MCF 10A (cell line): ENCODE measurements around the gene HCFC1. TPM values are rescaled to one million over a fixed set of nuclear protein-coding genes. Genes with fewer than 3 reads are reported as not detected.
A peak's percentile ranks its signal among the peaks of the same experiment; 100 is the strongest.

Experiments used
- BruUV-seq: library from RNA; stranded (reverse); fragments of 400-500 nt; replicated peaks from 2 replicates; lab custom pipeline; 2021; lab: Mats Ljungman, UMichigan
- CTCF ChIA-PET: fragments of 300-600 bp; sonication (Branson Sonifier 250); formaldehyde crosslinking; extraction: SDS; loops from one replicate; lab custom pipeline; 2021; ENCODE audit warnings: antibody characterized with exemption, inconsistent platforms; lab: Yijun Ruan, JAX
- POLR2A ChIA-PET: fragments of 300-600, 350-650 bp; sonication (Branson Sonifier 250); formaldehyde crosslinking; extraction: SDS; loops from one replicate; lab custom pipeline; 2020; ENCODE audit warnings: antibody characterized with exemption, inconsistent platforms; lab: Yijun Ruan, JAX
- DNase-seq: peaks from one replicate; pipeline ENCODE4 v3.0.0-alpha.2; 2018; ENCODE audit not compliant: unreplicated experiment
- H3K27ac Mint-ChIP-seq: one replicate; pipeline ENCODE4 v1.8.0; 2022; ENCODE audit warnings: mild to moderate bottlenecking, low read depth, mixed read lengths; ENCODE audit not compliant: unreplicated experiment
- H3K27me3 Mint-ChIP-seq: one replicate; pipeline ENCODE4 v1.8.0; 2022; ENCODE audit warnings: mixed read lengths; ENCODE audit not compliant: insufficient read depth, unreplicated experiment
- H3K36me3 Mint-ChIP-seq: one replicate; pipeline ENCODE4 v1.8.0; 2022; ENCODE audit warnings: mild to moderate bottlenecking, moderate library complexity, mixed read lengths; ENCODE audit not compliant: insufficient read depth, unreplicated experiment
- H3K4me1 Mint-ChIP-seq: one replicate; pipeline ENCODE4 v1.8.0; 2022; ENCODE audit warnings: mixed read lengths; ENCODE audit not compliant: insufficient read depth, unreplicated experiment
- H3K4me3 Mint-ChIP-seq: one replicate; pipeline ENCODE4 v1.8.0; 2022; ENCODE audit warnings: mild to moderate bottlenecking, moderate library complexity, mixed read lengths; ENCODE audit not compliant: unreplicated experiment
- H3K9me3 Mint-ChIP-seq: one replicate; pipeline ENCODE4 v1.8.0; 2022; ENCODE audit warnings: mixed read lengths; ENCODE audit not compliant: unreplicated experiment
- CTCF ChIP-seq: fragments of 200-600 bp; IDR thresholded peaks from one replicate; pipeline ENCODE4 v1.8.0; 2022; ENCODE audit warnings: antibody characterized with exemption, mild to moderate bottlenecking; ENCODE audit not compliant: unreplicated experiment
- intact Hi-C: fragments of 100-400 bp; cut with micrococcal nuclease; formaldehyde crosslinking; loops from 2 replicates; pipeline ENCODE4 v1.14.1; 2022
- total RNA-seq: library from RNA; stranded (reverse); gene quantifications from 2 replicates; pipeline ENCODE4 v1.2.3, GENCODE V29; 2022

Gene HCFC1
- total RNA-seq, 1 experiment from 2014 or later = 44.5 TPM

DNA sequence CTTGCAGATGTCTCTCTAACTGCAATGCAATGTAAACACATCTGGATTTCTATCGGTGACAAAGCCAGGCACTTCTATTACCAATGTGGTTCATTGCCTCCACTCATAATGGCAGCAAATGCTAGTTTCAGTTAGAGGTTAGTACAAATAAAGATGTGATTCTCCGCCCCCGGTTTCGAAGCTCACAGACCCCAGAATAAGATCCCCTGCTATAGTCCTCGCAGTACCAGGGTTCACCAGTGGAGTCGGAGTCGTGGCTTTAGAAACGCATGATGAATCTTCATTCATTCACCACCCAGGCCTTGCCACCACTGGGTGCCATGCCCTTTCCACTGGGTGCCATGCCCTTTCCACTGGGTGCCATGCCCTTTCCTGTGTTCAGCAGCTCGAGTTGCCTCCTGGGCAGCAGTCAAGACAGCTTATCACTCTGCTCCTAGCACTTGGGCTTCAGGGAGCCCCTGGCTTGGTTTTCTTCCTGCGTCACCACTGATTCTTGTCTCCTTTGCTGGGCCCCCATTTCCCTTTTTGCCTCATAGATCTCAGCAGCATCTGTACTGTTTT lies 33.3 kb downstream of the HCFC1 start:
- BruUV-seq = no TSS peak
- H3K27me3 Mint-ChIP-seq = peaks cover 40% of the 10 kb centered on the region

DNA sequence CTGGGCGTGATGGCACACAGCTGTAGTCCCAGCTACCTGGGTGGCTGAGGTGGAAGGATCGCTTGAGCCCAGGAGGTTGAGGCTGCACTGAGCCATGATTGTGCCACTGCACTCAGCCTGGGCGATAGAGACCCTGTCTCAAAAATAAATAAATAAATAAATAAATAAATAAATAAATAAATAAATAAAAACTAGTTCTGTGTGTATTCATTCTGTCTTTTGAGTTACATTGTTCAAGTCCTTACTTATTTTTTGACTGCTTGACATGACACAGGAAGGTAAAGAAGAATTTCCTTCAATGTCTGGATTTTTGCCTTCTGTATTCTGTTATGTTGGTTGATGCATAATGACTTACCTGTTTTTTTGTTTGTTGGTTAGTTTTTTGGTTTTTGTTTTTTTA lies 34.6 kb downstream of the HCFC1 start:
- POLR2A ChIA-PET = interaction anchor here (1.7 kb wide), 1 partner anchor 10 kb away, joined by 3 read pairs; no protein-coding TSS in a partner anchor
- CTCF ChIA-PET = interaction anchor here (0.6 to 2.2 kb wide), 3 partner anchors 10 to 14 kb away, joined by 3 to 15 read pairs (median 6); no protein-coding TSS in a partner anchor
- no peaks in the 10 kb centered on the region for H3K9me3 Mint-ChIP-seq

More for the DNA sequence above, 33.3 kb downstream of the HCFC1 start:
- no peaks in the 10 kb centered on the region for H3K4me1 Mint-ChIP-seq
- H3K36me3 Mint-ChIP-seq = no peaks in the 10 kb centered on the region
- ChIA-PET CTCF (interaction anchor here (1.7 kb wide), 2 partner anchors 9 to 15 kb away, joined by 6 to 8 read pairs; no protein-coding TSS in a partner anchor), POLR2A (interaction anchor here (0.6 to 1.7 kb wide), 2 partner anchors 9 to 430 kb away, joined by 3 to 4 read pairs; no protein-coding TSS in a partner anchor)
- no peak overlapping the region for H3K27ac Mint-ChIP-seq
- intact Hi-C loops = no loop called here
- H3K4me3 Mint-ChIP-seq = no peak overlapping the region
- no peaks in the 10 kb centered on the region for H3K9me3 Mint-ChIP-seq
- no peak for TF ChIP-seq CTCF
- DNase-seq = no peak

DNA sequence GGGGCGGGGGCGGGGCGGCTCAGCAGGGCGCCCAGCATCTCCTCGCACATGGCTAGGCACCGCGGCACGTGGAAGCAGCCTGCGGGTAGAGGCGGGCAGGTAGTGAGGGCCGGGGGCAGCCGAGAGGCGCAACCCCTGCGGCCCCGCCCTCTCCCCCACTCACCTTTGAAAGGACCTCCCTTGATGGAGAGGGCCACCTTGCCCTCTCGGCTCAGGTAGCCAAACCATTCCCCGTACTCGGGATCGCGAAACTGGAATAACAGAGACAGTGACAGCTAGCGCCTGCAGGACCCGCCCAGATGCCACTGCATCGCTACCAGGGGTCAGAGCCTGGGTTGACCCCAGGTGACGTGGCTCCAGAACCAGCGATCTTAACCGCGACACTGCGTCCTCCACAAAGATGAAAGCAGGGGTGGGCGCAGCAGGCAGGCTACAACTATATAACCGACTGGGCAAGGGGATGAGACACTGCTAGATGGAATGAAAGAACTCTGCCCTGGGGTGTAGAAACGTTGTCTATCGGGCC lies 36.2 kb downstream of the HCFC1 start:
- H3K36me3 Mint-ChIP-seq = peaks cover 10% of the 10 kb centered on the region
- no peaks in the 10 kb centered on the region for H3K4me1 Mint-ChIP-seq
- H3K4me3 Mint-ChIP-seq = peak overlapping the region; percentile 60
- no peak overlapping the region for H3K27ac Mint-ChIP-seq
- no peaks in the 10 kb centered on the region for H3K9me3 Mint-ChIP-seq
- no peak for DNase-seq
- intact Hi-C loops = no loop called here
- ChIA-PET POLR2A (interaction anchor here (0.8 to 1.2 kb wide), 3 partner anchors 136 to 475 kb away, joined by 3 to 4 read pairs (median 3); no protein-coding TSS in a partner anchor), CTCF (interaction anchor here (0.6 to 2.2 kb wide), 3 partner anchors 12 to 180 kb away, joined by 3 to 15 read pairs (median 3); no protein-coding TSS in a partner anchor)
- BruUV-seq = no TSS peak
- no peak for TF ChIP-seq CTCF
- H3K27me3 Mint-ChIP-seq = peaks cover 35% of the 10 kb centered on the region

More for the DNA sequence above, 34.6 kb downstream of the HCFC1 start:
- no peak for TF ChIP-seq CTCF
- peaks cover 40% of the 10 kb centered on the region for H3K27me3 Mint-ChIP-seq
- intact Hi-C loops = no loop called here
- peaks cover 4% of the 10 kb centered on the region for H3K36me3 Mint-ChIP-seq
- H3K27ac Mint-ChIP-seq = no peak overlapping the region
- DNase-seq = no peak
- BruUV-seq = no TSS peak
- no peaks in the 10 kb centered on the region for H3K4me1 Mint-ChIP-seq
- no peak overlapping the region for H3K4me3 Mint-ChIP-seq

DNA sequence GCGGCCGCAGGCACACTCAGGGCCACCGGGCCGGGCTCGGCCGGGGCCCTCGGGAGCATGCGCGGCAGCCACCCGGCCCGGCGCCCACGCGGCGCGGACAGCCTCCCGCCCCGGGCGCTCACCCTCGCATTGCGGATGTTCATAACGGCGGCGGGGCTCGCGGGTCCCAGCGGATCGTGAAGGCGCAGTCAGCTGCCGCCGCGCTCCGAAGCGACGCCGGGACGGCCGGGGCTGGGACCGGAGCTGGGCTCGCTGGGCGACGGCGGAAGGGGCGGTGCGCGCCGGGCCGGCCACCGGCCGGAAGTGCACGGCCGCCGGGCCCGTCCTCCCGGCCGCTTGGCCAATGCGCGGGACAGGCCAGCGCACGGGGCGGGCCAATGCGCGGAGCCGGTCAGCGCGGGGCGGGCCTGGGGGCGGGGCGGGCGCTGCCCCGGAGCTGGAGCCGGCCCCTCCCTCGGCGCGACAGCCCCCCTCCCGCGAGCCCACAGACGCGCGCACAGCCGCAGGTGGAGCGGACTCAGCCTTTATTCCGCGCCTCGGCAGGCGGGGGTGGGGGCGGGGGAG lies 36.8 kb downstream of the HCFC1 start, which contains the start of gene NAA10:
Gene NAA10, minus strand, starts transcription at position 276 of the 564 bp plus-strand sequence. Its CDS starts 133 bp downstream, at position 143.
- no peak for TF ChIP-seq CTCF
- CTCF ChIA-PET = interaction anchor here (0.7 to 3.9 kb wide), 3 partner anchors 12 to 180 kb away, joined by 3 to 17 read pairs (median 10); no protein-coding TSS in a partner anchor
- no TSS peak for BruUV-seq
- intact Hi-C loops = no loop called here
- Mint-ChIP-seq H3K9me3 (no peaks in the 10 kb centered on the region), H3K36me3 (peaks cover 10% of the 10 kb centered on the region), H3K27me3 (peaks cover 30% of the 10 kb centered on the region), H3K4me1 (no peaks in the 10 kb centered on the region), H3K27ac (no peak within 1 kb of the TSS), H3K4me3 (peak within 1 kb of the TSS; percentile 76)
- POLR2A ChIA-PET = interaction anchor here (0.8 to 1.2 kb wide), 2 partner anchors 135 to 476 kb away, joined by 3 to 4 read pairs; no protein-coding TSS in a partner anchor
- peak; percentile 63 for DNase-seq
